ENCODE measurements around the gene SPATA33. TPM values are rescaled to one million over a fixed set of nuclear protein-coding genes. Genes with fewer than 3 reads are reported as not detected.

The SPATA33 gene
- total RNA-seq, 1 experiment from 2014 or later: 12.0 TPM

DNA sequence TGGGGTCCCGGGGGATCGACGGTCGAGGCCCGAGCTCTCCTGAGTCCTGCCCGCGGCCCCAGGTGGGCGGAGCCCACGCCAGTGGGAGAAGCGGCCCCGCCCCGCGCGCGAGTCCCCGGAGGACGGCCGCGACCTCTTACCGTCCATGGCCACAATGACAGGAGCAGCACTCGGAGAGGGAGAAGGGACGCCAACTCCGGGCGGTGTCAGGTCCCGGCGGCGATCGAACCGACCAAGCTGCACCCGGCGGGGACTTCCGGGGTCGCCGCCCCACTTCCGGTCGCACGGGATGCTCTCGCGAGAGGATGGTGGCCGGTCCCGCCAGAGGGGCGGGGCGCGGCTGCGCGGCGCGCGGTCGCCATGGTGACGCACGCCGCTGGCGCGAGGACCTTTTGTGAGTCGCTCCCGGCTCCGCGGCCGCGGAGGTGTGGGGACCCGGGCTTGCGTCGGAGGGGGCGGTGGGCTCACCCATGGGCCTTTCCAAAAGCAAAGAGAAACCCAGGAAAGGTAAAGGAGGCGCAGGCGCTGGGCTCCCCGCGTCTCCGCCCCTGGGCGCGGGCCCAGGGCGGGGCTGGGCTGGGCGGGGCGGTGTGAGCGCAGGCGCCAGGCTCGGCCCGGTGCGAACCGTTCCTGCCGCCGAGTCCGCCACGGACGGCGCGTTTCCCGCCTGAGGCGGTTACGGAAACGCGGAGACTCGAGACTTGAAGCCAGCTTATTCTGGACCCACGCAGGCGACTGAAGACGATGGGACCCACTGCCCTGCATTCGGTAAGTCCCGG lies at the start of gene SPATA33, which contains the start of gene CHMP1A (continued):
- TF ChIP-seq EMX1 (CRISPR knock-in tag; IDR thresholded peaks at IDR 0.05) (no peak), FOXK1 (CRISPR knock-in tag; IDR thresholded peaks at IDR 0.05) (peak; percentile 66), ATF1 (CRISPR knock-in tag; IDR thresholded peaks at IDR 0.05) (no peak), KAT7 (CRISPR knock-in tag; IDR thresholded peaks at IDR 0.05; ENCODE audit: borderline replicate concordance) (no peak), JUN (CRISPR knock-in tag; IDR thresholded peaks at IDR 0.05) (peak; percentile 77; the same call in 1 of the 2 replicates), ATF2 (CRISPR knock-in tag; IDR thresholded peaks at IDR 0.05; ENCODE audit: borderline replicate concordance, low read depth) (no peak), TP53 (CRISPR knock-in tag; IDR thresholded peaks at IDR 0.05) (no peak; the same call in 1 of the 2 replicates), MYBL2 (CRISPR knock-in tag; IDR thresholded peaks at IDR 0.05) (0 out of 2 replicates have a peak, but pooled peaks have one; percentile 29), FOXP4 (CRISPR knock-in tag; IDR thresholded peaks at IDR 0.05) (peak; percentile 74; the same call in 1 of the 2 replicates), ZNF219 (CRISPR knock-in tag; IDR thresholded peaks at IDR 0.05; ENCODE audit: borderline replicate concordance) (no peak), GTF2I (CRISPR knock-in tag; conservative IDR thresholded peaks at IDR 0.05) (no peak), SP1 (CRISPR knock-in tag; conservative IDR thresholded peaks at IDR 0.05) (peak; percentile 76), ZNF232 (CRISPR knock-in tag; IDR thresholded peaks at IDR 0.05) (0 out of 2 replicates have a peak, but pooled peaks have one; percentile 9), FOXJ3 (CRISPR knock-in tag; IDR thresholded peaks at IDR 0.05; ENCODE audit: borderline replicate concordance) (no peak), RORB (CRISPR knock-in tag; IDR thresholded peaks at IDR 0.05) (no peak), ARID4B (CRISPR knock-in tag; IDR thresholded peaks at IDR 0.05; ENCODE audit: borderline replicate concordance) (peak; percentile 94), SMAD3 (CRISPR knock-in tag; IDR thresholded peaks at IDR 0.05; ENCODE audit: borderline replicate concordance) (no peak)
- TF ChIP-seq, protein P1, sequence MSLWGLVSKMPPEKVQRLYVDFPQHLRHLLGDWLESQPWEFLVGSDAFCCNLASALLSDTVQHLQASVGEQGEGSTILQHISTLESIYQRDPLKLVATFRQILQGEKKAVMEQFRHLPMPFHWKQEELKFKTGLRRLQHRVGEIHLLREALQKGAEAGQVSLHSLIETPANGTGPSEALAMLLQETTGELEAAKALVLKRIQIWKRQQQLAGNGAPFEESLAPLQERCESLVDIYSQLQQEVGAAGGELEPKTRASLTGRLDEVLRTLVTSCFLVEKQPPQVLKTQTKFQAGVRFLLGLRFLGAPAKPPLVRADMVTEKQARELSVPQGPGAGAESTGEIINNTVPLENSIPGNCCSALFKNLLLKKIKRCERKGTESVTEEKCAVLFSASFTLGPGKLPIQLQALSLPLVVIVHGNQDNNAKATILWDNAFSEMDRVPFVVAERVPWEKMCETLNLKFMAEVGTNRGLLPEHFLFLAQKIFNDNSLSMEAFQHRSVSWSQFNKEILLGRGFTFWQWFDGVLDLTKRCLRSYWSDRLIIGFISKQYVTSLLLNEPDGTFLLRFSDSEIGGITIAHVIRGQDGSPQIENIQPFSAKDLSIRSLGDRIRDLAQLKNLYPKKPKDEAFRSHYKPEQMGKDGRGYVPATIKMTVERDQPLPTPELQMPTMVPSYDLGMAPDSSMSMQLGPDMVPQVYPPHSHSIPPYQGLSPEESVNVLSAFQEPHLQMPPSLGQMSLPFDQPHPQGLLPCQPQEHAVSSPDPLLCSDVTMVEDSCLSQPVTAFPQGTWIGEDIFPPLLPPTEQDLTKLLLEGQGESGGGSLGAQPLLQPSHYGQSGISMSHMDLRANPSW (CRISPR knock-in tag; conservative IDR thresholded peaks at IDR 0.05; ENCODE audit: low read depth): no peak
- TF ChIP-seq, protein P2, sequence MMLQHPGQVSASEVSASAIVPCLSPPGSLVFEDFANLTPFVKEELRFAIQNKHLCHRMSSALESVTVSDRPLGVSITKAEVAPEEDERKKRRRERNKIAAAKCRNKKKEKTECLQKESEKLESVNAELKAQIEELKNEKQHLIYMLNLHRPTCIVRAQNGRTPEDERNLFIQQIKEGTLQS (CRISPR knock-in tag; conservative IDR thresholded peaks at IDR 0.05): no peak
- TF ChIP-seq, protein P3, sequence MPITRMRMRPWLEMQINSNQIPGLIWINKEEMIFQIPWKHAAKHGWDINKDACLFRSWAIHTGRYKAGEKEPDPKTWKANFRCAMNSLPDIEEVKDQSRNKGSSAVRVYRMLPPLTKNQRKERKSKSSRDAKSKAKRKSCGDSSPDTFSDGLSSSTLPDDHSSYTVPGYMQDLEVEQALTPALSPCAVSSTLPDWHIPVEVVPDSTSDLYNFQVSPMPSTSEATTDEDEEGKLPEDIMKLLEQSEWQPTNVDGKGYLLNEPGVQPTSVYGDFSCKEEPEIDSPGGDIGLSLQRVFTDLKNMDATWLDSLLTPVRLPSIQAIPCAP (CRISPR knock-in tag; IDR thresholded peaks at IDR 0.05): no peak
- TF ChIP-seq, protein P4, sequence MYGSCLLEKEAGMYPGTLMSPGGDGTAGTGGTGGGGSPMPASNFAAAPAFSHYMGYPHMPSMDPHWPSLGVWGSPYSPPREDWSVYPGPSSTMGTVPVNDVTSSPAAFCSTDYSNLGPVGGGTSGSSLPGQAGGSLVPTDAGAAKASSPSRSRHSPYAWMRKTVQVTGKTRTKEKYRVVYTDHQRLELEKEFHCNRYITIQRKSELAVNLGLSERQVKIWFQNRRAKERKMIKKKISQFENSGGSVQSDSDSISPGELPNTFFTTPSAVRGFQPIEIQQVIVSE (CRISPR knock-in tag; IDR thresholded peaks at IDR 0.05; ENCODE audit: borderline replicate concordance): no peak
- TF ChIP-seq, protein P5, sequence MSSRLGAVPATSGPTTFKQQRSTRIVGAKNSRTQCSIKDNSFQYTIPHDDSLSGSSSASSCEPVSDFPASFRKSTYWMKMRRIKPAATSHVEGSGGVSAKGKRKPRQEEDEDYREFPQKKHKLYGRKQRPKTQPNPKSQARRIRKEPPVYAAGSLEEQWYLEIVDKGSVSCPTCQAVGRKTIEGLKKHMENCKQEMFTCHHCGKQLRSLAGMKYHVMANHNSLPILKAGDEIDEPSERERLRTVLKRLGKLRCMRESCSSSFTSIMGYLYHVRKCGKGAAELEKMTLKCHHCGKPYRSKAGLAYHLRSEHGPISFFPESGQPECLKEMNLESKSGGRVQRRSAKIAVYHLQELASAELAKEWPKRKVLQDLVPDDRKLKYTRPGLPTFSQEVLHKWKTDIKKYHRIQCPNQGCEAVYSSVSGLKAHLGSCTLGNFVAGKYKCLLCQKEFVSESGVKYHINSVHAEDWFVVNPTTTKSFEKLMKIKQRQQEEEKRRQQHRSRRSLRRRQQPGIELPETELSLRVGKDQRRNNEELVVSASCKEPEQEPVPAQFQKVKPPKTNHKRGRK (CRISPR knock-in tag; IDR thresholded peaks at IDR 0.05; ENCODE audit: borderline replicate concordance): no peak
- TF ChIP-seq, protein P6, sequence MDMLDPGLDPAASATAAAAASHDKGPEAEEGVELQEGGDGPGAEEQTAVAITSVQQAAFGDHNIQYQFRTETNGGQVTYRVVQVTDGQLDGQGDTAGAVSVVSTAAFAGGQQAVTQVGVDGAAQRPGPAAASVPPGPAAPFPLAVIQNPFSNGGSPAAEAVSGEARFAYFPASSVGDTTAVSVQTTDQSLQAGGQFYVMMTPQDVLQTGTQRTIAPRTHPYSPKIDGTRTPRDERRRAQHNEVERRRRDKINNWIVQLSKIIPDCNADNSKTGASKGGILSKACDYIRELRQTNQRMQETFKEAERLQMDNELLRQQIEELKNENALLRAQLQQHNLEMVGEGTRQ (CRISPR knock-in tag; IDR thresholded peaks at IDR 0.05): no peak

Data from WTC11 (cell line).